Measurements from ENCODE around the gene ASS1.

DNA sequence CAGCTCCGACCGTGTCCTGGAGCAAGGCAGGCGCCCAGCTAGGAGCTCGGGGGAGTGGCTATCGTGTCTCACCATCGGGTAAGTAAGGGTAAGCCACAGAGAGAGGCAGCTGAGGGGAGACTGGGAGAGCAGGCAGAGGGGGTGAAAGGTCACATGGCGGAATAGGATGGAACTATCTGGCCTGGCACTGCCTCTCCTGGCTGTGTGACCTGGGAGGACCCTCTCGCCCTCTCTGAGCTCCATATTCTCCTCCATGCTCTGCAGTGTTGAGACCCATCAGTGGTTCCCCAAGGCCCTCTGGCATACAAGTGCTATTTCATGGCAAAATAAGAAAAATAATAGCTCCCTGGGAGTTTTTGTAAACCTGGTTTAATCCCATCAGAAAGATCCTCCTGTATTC, 43.9 kb upstream of the ASS1 start:
- TF ChIP-seq, protein P1, sequence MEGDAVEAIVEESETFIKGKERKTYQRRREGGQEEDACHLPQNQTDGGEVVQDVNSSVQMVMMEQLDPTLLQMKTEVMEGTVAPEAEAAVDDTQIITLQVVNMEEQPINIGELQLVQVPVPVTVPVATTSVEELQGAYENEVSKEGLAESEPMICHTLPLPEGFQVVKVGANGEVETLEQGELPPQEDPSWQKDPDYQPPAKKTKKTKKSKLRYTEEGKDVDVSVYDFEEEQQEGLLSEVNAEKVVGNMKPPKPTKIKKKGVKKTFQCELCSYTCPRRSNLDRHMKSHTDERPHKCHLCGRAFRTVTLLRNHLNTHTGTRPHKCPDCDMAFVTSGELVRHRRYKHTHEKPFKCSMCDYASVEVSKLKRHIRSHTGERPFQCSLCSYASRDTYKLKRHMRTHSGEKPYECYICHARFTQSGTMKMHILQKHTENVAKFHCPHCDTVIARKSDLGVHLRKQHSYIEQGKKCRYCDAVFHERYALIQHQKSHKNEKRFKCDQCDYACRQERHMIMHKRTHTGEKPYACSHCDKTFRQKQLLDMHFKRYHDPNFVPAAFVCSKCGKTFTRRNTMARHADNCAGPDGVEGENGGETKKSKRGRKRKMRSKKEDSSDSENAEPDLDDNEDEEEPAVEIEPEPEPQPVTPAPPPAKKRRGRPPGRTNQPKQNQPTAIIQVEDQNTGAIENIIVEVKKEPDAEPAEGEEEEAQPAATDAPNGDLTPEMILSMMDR (conservative IDR thresholded peaks at IDR 0.05), result no peak
- TF ChIP-seq EZH2 (IDR thresholded peaks at IDR 0.05; ENCODE audit: low read depth), result no peak

Measured in PC-9 (cell line).